NCI-H128 (cell line): ENCODE measurements around the gene VRTN.

Experiments
- DNase-seq: peaks from one replicate; lab custom pipeline; 2025; ENCODE audit not compliant: unreplicated experiment; lab: John Stamatoyannopoulos, UW

The VRTN gene

GRCh38 chr14:74392616-74393570 is 44.6 kb downstream of the VRTN start:
- no peak for DNase-seq

- DNase-seq: no peak
Measured at GRCh38 chr14:74394549-74394948, 46.3 kb downstream of the VRTN start.

- DNase-seq: no peak
Measured at GRCh38 chr14:74395094-74395493, 46.8 kb downstream of the VRTN start.

- no peak for DNase-seq
Measured at GRCh38 chr14:74400031-74400685, 51.9 kb downstream of the VRTN start.

- no peak for DNase-seq
Measured at GRCh38 chr14:74400919-74401503, 52.7 kb downstream of the VRTN start.

GRCh38 chr14:74401504-74402241 is 53.4 kb downstream of the VRTN start:
- no peak for DNase-seq

- no peak for DNase-seq
Measured at GRCh38 chr14:74402401-74403251, 54.4 kb downstream of the VRTN start.

GRCh38 chr14:74403619-74404417 is 55.5 kb downstream of the VRTN start:
- no peak for DNase-seq

GRCh38 chr14:74404435-74404834 is 56.2 kb downstream of the VRTN start:
- DNase-seq: no peak

GRCh38 chr14:74405663-74406062 is 57.4 kb downstream of the VRTN start:
- no peak for DNase-seq

- no peak for DNase-seq
Measured at GRCh38 chr14:74407021-74407800, 58.9 kb downstream of the VRTN start.

GRCh38 chr14:74407801-74408154 is 59.5 kb downstream of the VRTN start:
- DNase-seq: no peak

- DNase-seq: no peak
Measured at GRCh38 chr14:74408870-74409269, 60.6 kb downstream of the VRTN start.

GRCh38 chr14:74409441-74409840 is 61.2 kb downstream of the VRTN start:
- DNase-seq: no peak
